HG03571 (cell line): ENCODE measurements around the gene FGF5.
A peak's percentile ranks its signal among the peaks of the same experiment; 100 is the strongest.
"Not testable (repeated sequence)": the region's sequence is repeated elsewhere in the genome, so short reads cannot be mapped to it uniquely, and the experiment has no call there.

Source experiments
- ATAC-seq: cut with Tn5 transposase; IDR thresholded peaks from one replicate; pipeline ENCODE4 v1.9.1; 2021; ENCODE audit not compliant: unreplicated experiment

FGF5 gene

GRCh38 chr4:80253510-80253909 lies 13.0 kb upstream of the FGF5 start:
- ATAC-seq, result no peak

GRCh38 chr4:80254114-80254513 lies 12.3 kb upstream of the FGF5 start:
- ATAC-seq, result no peak

GRCh38 chr4:80255329-80256095 lies 11.0 kb upstream of the FGF5 start:
- no peak for ATAC-seq

GRCh38 chr4:80257851-80258250 lies 8.6 kb upstream of the FGF5 start:
- ATAC-seq, result no peak

GRCh38 chr4:80259012-80259411 lies 7.5 kb upstream of the FGF5 start:
- no peak for ATAC-seq

- no peak for ATAC-seq
Measured at GRCh38 chr4:80259817-80260216, 6.6 kb upstream of the FGF5 start.

GRCh38 chr4:80261989-80262600 lies 4.4 kb upstream of the FGF5 start:
- no peak for ATAC-seq

GRCh38 chr4:80263541-80264351 lies 2.7 kb upstream of the FGF5 start:
- ATAC-seq, result no peak

GRCh38 chr4:80264352-80264647 lies 2.2 kb upstream of the FGF5 start:
- ATAC-seq, result no peak

GRCh38 chr4:80264825-80265224 lies 1.6 kb upstream of the FGF5 start:
- no peak for ATAC-seq

- no peak for ATAC-seq
Measured at GRCh38 chr4:80265571-80266252, 752 bp upstream of the FGF5 start.

GRCh38 chr4:80266902-80267380 lies 477 bp downstream of the FGF5 start:
- ATAC-seq, result peak; percentile 28

- ATAC-seq, result no peak
Measured at GRCh38 chr4:80268081-80268823, 1.8 kb downstream of the FGF5 start.

- ATAC-seq, result no peak
Measured at GRCh38 chr4:80268936-80269335, 2.5 kb downstream of the FGF5 start.

GRCh38 chr4:80270321-80270720 lies 3.9 kb downstream of the FGF5 start:
- ATAC-seq, result no peak

- ATAC-seq, result no peak
Measured at GRCh38 chr4:80270868-80271267, 4.4 kb downstream of the FGF5 start.

- no peak for ATAC-seq
Measured at GRCh38 chr4:80271801-80272200, 5.3 kb downstream of the FGF5 start.

- no peak for ATAC-seq
Measured at GRCh38 chr4:80276931-80277330, 10.5 kb downstream of the FGF5 start.

- no peak for ATAC-seq
Measured at GRCh38 chr4:80279751-80280150, 13.3 kb downstream of the FGF5 start.

- no peak for ATAC-seq
Measured at GRCh38 chr4:80286451-80286850, 20.0 kb downstream of the FGF5 start.

GRCh38 chr4:80290665-80291064 lies 24.2 kb downstream of the FGF5 start:
- ATAC-seq, result not testable (repeated sequence)
